PC-9 (cell line): ENCODE data around the gene MAP2K2. TPM values are rescaled to one million over a fixed set of nuclear protein-coding genes. Genes with fewer than 3 reads are reported as not detected.

Source experiments
- BruUV-seq: library from RNA; stranded (reverse); fragments of 400-500 nt; replicated peaks from 2 replicates; lab custom pipeline; 2021; lab: Mats Ljungman, UMichigan
- CTCF ChIA-PET: fragments of 300-600 bp; sonication (Branson Sonifier 250); formaldehyde crosslinking; loops from one replicate; lab custom pipeline; 2022; ENCODE audit warnings: antibody characterized with exemption; lab: Charles Lee
- POLR2A ChIA-PET: fragments of 300-600 bp; sonication (Branson Sonifier 250); formaldehyde crosslinking; loops from one replicate; lab custom pipeline; 2022; ENCODE audit warnings: antibody characterized with exemption; ENCODE audit not compliant: unreplicated experiment; lab: Charles Lee
- DNase-seq, 2 experiments: peaks; one replicate each; pipeline versions ENCODE4 v3.0.0 to v3.0.0-alpha.2; 2015 to 2022; ENCODE audit warnings: mixed read lengths in 1 of 2
- H2AFZ ChIP-seq: fragments of 200-600 bp; sonication (generic); 2 replicates; pipeline ENCODE4 v1.8.1; 2017; ENCODE audit warnings: antibody characterized with exemption
- H3F3A ChIP-seq: fragments of 200-600 bp; sonication (generic); 2 replicates; pipeline ENCODE4 v1.8.1; 2017; ENCODE audit warnings: antibody characterized with exemption, mild to moderate bottlenecking, low read depth; ENCODE audit not compliant: insufficient read depth
- H3K27ac ChIP-seq: fragments of 200-600 bp; sonication (generic); 2 replicates; pipeline ENCODE4 v1.6.1; 2016; ENCODE audit warnings: mixed run types
- H3K27me3 ChIP-seq: fragments of 200-600 bp; sonication (generic); 2 replicates; pipeline ENCODE4 v1.6.1; 2016; ENCODE audit warnings: low read depth, mixed run types; ENCODE audit not compliant: insufficient read depth
- H3K36me3 ChIP-seq: fragments of 200-600 bp; sonication (generic); 2 replicates; pipeline ENCODE4 v1.6.1; 2016; ENCODE audit warnings: low read depth, mixed run types
- H3K4me1 ChIP-seq: fragments of 200-600 bp; sonication (generic); replicated peaks from 2 replicates; pipeline ENCODE4 v1.6.1; 2016; ENCODE audit warnings: mixed run types; ENCODE audit not compliant: insufficient read depth
- H3K4me2 ChIP-seq: fragments of 200-600 bp; sonication (generic); 2 replicates; pipeline ENCODE4 v1.6.1; 2017; ENCODE audit warnings: mixed run types
- H3K4me3 ChIP-seq: fragments of 200-600 bp; sonication (generic); 2 replicates; pipeline ENCODE4 v1.6.1; 2016; ENCODE audit warnings: mixed run types
- H3K79me2 ChIP-seq: fragments of 200-600 bp; sonication (generic); 2 replicates; pipeline ENCODE4 v1.6.1; 2017; ENCODE audit warnings: low read depth, mixed run types
- H3K9me2 ChIP-seq: fragments of 200-600 bp; sonication (generic); 2 replicates; pipeline ENCODE4 v1.8.1; 2017; ENCODE audit warnings: mild to moderate bottlenecking; ENCODE audit not compliant: insufficient read depth
- H3K9me3 ChIP-seq: fragments of 200-600 bp; sonication (generic); 2 replicates; pipeline ENCODE4 v1.8.1; 2016; ENCODE audit warnings: low read depth; ENCODE audit not compliant: insufficient read depth
- H4K20me1 ChIP-seq: fragments of 200-600 bp; sonication (generic); 2 replicates; pipeline ENCODE4 v1.8.1; 2017; ENCODE audit not compliant: insufficient read depth
- CTCF ChIP-seq: fragments of 200-600 bp; sonication (generic); conservative IDR thresholded peaks from 2 replicates; pipeline ENCODE4 v1.6.1; 2017; ENCODE audit warnings: mixed run types, antibody characterized with exemption, mild to moderate bottlenecking, moderate library complexity
- EZH2 ChIP-seq: fragments of 200-600 bp; sonication (generic); IDR thresholded peaks from 2 replicates; pipeline ENCODE4 v1.8.0; 2017; ENCODE audit warnings: antibody characterized with exemption, low read depth
- intact Hi-C: fragments of 100-400 bp; cut with micrococcal nuclease; formaldehyde crosslinking; loops from one replicate; pipeline ENCODE4 v1.10.0; 2022; ENCODE audit not compliant: unreplicated experiment
- total RNA-seq: library from RNA; stranded (reverse); gene quantifications from 2 replicates; pipeline ENCODE4 v1.2.3, GENCODE V29; 2021

Gene MAP2K2
- total RNA-seq, 1 experiment from 2014 or later = 160 TPM

- H3K36me3 ChIP-seq = no peaks in the 10 kb centered on the region
- BruUV-seq = no TSS peak
- no peaks in the 10 kb centered on the region for H3K27me3 ChIP-seq
- no peak overlapping the region for H2AFZ ChIP-seq
- H3K27ac ChIP-seq = no peak overlapping the region
- peaks cover 19% of the 10 kb centered on the region for H3K4me1 ChIP-seq
- H3K4me3 ChIP-seq = no peak overlapping the region
- H3F3A ChIP-seq = peaks cover 28% of the 10 kb centered on the region; the same call in 1 of the 2 replicates
- ChIA-PET CTCF (no interaction called here), POLR2A (no interaction called here)
- H3K9me3 ChIP-seq = no peaks in the 10 kb centered on the region
- no peak for TF ChIP-seq EZH2
- no peak for TF ChIP-seq CTCF
- no peak overlapping the region for H3K4me2 ChIP-seq
- H4K20me1 ChIP-seq = peaks cover 44% of the 10 kb centered on the region
- no peaks in the 10 kb centered on the region for H3K9me2 ChIP-seq
- DNase-seq = no peak
- intact Hi-C loops = no loop called here
- peaks cover 54% of the 10 kb centered on the region for H3K79me2 ChIP-seq
Observed at GRCh38 chr19:4044990-4045465, 78.9 kb downstream of the MAP2K2 start.

- Histone ChIP-seq H3K79me2 (peaks cover 45% of the 10 kb centered on the region), H3F3A (peaks cover 35% of the 10 kb centered on the region; the same call in 1 of the 2 replicates), H3K9me2 (no peaks in the 10 kb centered on the region), H3K27me3 (no peaks in the 10 kb centered on the region), H3K36me3 (no peaks in the 10 kb centered on the region), H3K4me2 (no peak overlapping the region), H4K20me1 (peaks cover 44% of the 10 kb centered on the region), H3K4me1 (peaks cover 19% of the 10 kb centered on the region), H3K4me3 (no peak overlapping the region), H2AFZ (no peak overlapping the region), H3K9me3 (no peaks in the 10 kb centered on the region), H3K27ac (no peak overlapping the region)
- BruUV-seq = no TSS peak
- intact Hi-C loops = no loop called here
- ChIA-PET POLR2A (no interaction called here), CTCF (no interaction called here)
- no peak for DNase-seq
- TF ChIP-seq EZH2 = no peak
- no peak for TF ChIP-seq CTCF
Observed at GRCh38 chr19:4043966-4044715, 79.8 kb downstream of the MAP2K2 start.

GRCh38 chr19:4043401-4043800 is 80.5 kb downstream of the MAP2K2 start:
- no peaks in the 10 kb centered on the region for H3K9me3 ChIP-seq
- peaks cover 39% of the 10 kb centered on the region for H4K20me1 ChIP-seq
- intact Hi-C loops = no loop called here
- peaks cover 39% of the 10 kb centered on the region for H3K79me2 ChIP-seq
- H3K36me3 ChIP-seq = no peaks in the 10 kb centered on the region
- H2AFZ ChIP-seq = no peak overlapping the region
- no peaks in the 10 kb centered on the region for H3K9me2 ChIP-seq
- no TSS peak for BruUV-seq
- no peak for DNase-seq
- peaks cover 19% of the 10 kb centered on the region for H3K4me1 ChIP-seq
- ChIA-PET CTCF (no interaction called here), POLR2A (interaction anchor here (0.5 kb wide), 1 partner anchor 254 kb away, joined by 26 read pairs; no protein-coding TSS in a partner anchor)
- TF ChIP-seq EZH2 (no peak), CTCF (no peak)
- H3K27ac ChIP-seq = no peak overlapping the region
- H3K27me3 ChIP-seq = no peaks in the 10 kb centered on the region
- H3F3A ChIP-seq = peaks cover 37% of the 10 kb centered on the region; the same call in 1 of the 2 replicates
- H3K4me3 ChIP-seq = no peak overlapping the region
- no peak overlapping the region; the same call in 1 of the 2 replicates for H3K4me2 ChIP-seq
